ENCODE data around the gene WDR55. TPM values are rescaled to one million over a fixed set of nuclear protein-coding genes. Genes with fewer than 3 reads are reported as not detected.

The WDR55 gene
- total RNA-seq: 25.9 and 28.6 TPM in 2 replicates

GRCh38 chr5:140664359-140665119 lies at the start of gene WDR55:
TSS of gene WDR55 (plus strand) at chr5:140664904. CDS start at chr5:140664913, 9 bp downstream.

DNA sequence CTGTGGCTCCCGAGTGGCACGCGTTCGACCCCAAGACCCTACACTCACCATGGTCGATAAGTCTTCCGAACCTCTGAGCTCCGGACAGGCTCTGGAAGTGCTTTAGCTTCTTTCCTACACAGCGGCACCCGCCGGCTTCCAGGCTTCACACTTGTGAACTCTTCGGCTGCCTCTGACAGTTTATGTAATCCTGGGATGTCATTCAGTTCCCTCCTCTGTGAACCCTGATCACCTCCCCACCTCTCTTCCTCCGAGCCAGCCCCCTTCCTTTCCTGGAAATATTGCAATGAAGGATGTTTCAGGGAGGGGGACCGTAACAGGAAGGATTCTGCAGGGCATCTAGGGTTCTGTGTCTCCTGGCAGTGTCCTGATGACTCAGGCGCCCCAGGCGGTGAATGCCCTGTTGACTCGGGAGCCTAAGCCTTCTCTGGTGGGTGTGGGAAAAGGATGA lies 31.7 kb upstream of the WDR55 start, which contains the start of gene CD14:
Gene CD14 (minus strand): TSS at position 155 of the 451 bp plus-strand sequence. CDS start 104 bp downstream, at position 51.

GRCh38 chr5:140639148-140639981 lies 25.3 kb upstream of the WDR55 start, which contains the start of gene TMCO6:
TSS of gene TMCO6 (plus strand) at chr5:140639451. CDS start at chr5:140639528, 77 bp downstream.

GRCh38 chr5:140673187-140673976 lies 8.7 kb downstream of the WDR55 start, which contains the start of gene DND1:
TSS of gene DND1 (minus strand) at chr5:140673576. CDS start at chr5:140673542, 34 bp downstream.

DNA sequence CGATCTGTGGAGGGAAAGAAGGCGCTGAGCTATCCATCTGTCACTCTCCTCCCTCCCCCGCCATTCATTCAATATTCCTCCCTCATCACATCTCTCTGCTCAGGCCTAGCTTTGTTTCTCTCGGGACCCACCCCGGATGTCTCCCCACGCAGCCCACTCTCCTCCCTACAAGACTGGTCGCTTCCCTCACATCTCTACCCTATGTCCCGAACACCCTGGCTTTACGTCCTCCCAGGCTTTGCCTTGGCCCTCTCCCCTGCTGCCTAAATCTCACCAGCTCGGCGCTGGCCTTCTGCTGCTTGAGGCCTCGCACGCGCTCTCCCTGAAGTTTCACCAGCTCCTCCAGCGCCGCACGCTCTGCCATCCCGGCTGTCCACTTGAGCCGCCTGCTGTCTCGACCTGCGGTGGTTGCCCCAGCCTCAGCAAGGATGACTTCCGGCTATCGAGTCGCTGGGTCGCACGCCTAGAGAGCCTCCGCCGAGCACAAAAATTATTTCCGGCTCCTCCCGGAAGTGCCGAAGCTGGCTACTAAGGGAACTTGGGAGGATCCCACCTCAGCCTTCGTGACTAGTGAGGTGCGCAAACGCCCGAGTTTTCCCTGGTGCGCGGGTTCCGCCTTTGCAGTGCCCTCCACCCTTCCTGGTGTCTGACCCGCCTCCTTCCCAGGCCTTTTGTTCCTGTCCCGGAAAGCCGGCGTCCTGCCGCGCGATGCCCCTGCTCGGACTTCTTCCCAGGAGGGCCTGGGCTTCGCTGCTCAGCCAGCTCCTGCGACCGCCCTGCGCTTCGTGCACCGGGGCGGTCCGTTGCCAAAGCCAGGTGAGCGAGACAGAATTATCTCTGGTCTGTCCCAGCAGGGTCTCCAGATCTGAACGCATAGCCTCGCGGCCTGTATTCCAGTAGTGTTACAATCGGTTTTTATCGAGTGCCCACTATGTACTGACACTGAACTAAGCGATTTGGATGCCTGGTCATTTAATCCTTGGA lies 26.5 kb downstream of the WDR55 start, which contains the start of the genes HARS1 and HARS2:
Gene HARS1 (minus strand): TSS at position 430 of the 984 bp plus-strand sequence. CDS start 66 bp downstream, at position 364.
Gene HARS2 (plus strand): TSS at position 515 of the 984 bp plus-strand sequence. CDS start 194 bp downstream, at position 709.

GRCh38 chr5:140700177-140701144 lies 35.8 kb downstream of the WDR55 start, which contains the start of gene ZMAT2:
TSS of gene ZMAT2 (plus strand) at chr5:140700447. CDS start at chr5:140700461, 14 bp downstream.

Other genes starting within 250 kb of the WDR55 start
- gene EIF4EBP3, start 117.2 kb upstream of the WDR55 start, total RNA-seq: 1.6 and 2.2 TPM in 2 replicates
- 15.0 and 16.5 TPM in 2 replicates for gene SRA1, start 107.4 kb upstream of the WDR55 start, total RNA-seq
- gene APBB3, start 100.3 kb upstream of the WDR55 start, total RNA-seq: 5.1 and 6.2 TPM in 2 replicates
- gene SLC35A4, start 100.1 kb upstream of the WDR55 start, total RNA-seq: 22.3 and 26.7 TPM in 2 replicates
- 1.3 and 1.6 TPM in 2 replicates for gene CD14, start 31.7 kb upstream of the WDR55 start, total RNA-seq
- gene TMCO6, start 25.5 kb upstream of the WDR55 start, total RNA-seq: 9.8 and 11.7 TPM in 2 replicates
- gene NDUFA2, start 17.3 kb upstream of the WDR55 start, total RNA-seq: 53.3 and 90.9 TPM in 2 replicates
- gene IK, start 17.1 kb upstream of the WDR55 start, total RNA-seq: 64.8 and 75.5 TPM in 2 replicates
- under 0.01 and 0.09 TPM in 2 replicates for gene DND1, start 8.7 kb downstream of the WDR55 start, total RNA-seq
- gene HARS1, start 26.5 kb downstream of the WDR55 start, total RNA-seq: 39.4 and 52.8 TPM in 2 replicates
- gene HARS2, start 26.6 kb downstream of the WDR55 start, total RNA-seq: 22.0 and 26.9 TPM in 2 replicates
- gene ZMAT2, start 35.5 kb downstream of the WDR55 start, total RNA-seq: 41.0 and 58.4 TPM in 2 replicates
- under 0.01 and 0.09 TPM in 2 replicates for gene PCDHA1, start 121.2 kb downstream of the WDR55 start, total RNA-seq
- gene PCDHA2, start 129.9 kb downstream of the WDR55 start, total RNA-seq: under 0.01 TPM in 1 of 2 replicates, not detected in the other
- 0.11 and 0.17 TPM in 2 replicates for gene PCDHA3, start 136.2 kb downstream of the WDR55 start, total RNA-seq
- under 0.01 and 0.17 TPM in 2 replicates for gene PCDHA4, start 142.2 kb downstream of the WDR55 start, total RNA-seq
- gene PCDHA5, start 156.7 kb downstream of the WDR55 start, total RNA-seq: under 0.01 TPM in 1 of 2 replicates, not detected in the other
- gene PCDHA6, start 163.1 kb downstream of the WDR55 start, total RNA-seq: 0.09 and 0.11 TPM in 2 replicates
- 0.17 and 0.33 TPM in 2 replicates for gene PCDHA7, start 169.4 kb downstream of the WDR55 start, total RNA-seq
- under 0.01 and 0.09 TPM in 2 replicates for gene PCDHA8, start 176.3 kb downstream of the WDR55 start, total RNA-seq
- under 0.01 and 0.09 TPM in 2 replicates for gene PCDHA9, start 183.5 kb downstream of the WDR55 start, total RNA-seq
- gene PCDHA10, start 191.0 kb downstream of the WDR55 start, total RNA-seq: under 0.01 and 0.09 TPM in 2 replicates
- under 0.01 and 0.09 TPM in 2 replicates for gene PCDHA11, start 204.1 kb downstream of the WDR55 start, total RNA-seq
- under 0.01 TPM in 1 of 2 replicates, not detected in the other for gene PCDHA12, start 210.4 kb downstream of the WDR55 start, total RNA-seq
- gene PCDHA13, start 217.2 kb downstream of the WDR55 start, total RNA-seq: 0.09 TPM in 1 of 2 replicates, not detected in the other

Measured in dermis lymphatic vessel endothelial cell (primary cell).